ENCODE data around the gene CWC27.
A peak's percentile ranks its signal among the peaks of the same experiment; 100 is the strongest.

The CWC27 gene

DNA sequence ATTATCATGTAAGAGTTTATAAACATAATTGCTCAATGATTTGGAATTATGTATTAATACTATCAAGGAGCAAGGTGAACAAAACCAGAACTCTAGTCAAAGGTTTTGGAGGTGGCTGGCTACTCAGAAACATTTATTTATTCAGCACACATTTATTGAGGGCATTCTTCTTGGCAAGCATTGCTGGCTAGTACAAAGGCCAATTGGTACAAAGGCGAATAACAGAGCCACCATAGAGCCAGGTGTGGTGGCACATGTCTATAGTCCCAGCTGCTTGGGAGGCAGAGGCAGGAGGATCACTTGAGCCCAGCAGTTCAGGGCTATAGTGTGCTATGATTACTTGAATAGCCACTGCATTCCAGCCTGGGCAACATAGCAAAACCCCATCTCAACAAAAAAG, 242.1 kb downstream of the CWC27 start:
- DNase-seq, result no peak

DNA sequence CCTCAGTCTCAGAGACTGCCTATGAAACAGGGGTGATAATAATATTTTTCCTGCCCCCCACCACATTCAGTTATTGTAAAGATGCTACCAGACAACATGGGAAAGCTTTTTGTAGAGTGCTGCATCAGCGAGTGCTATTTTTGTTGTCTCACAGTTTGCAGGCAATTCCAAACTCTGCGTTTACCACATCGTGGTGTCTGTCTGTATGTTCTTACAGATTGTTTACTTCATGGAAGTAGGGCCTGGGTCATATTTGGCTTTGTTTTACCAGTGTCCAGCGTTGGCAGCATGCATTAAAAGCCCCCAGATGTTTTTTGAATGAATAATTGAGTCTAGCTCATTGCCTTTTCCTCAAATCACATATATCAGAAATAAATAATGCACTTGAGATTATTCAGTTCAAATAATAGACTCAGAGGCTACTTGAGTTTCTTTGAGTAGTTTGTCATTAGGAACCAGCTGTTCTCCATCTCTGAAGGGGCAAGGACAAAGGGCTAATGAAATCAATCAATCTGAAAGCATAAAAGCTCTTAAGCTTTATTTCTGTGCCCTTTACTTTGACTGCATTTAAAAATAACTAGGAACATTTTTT, 243.7 kb downstream of the CWC27 start:
- DNase-seq, result no peak

DNA sequence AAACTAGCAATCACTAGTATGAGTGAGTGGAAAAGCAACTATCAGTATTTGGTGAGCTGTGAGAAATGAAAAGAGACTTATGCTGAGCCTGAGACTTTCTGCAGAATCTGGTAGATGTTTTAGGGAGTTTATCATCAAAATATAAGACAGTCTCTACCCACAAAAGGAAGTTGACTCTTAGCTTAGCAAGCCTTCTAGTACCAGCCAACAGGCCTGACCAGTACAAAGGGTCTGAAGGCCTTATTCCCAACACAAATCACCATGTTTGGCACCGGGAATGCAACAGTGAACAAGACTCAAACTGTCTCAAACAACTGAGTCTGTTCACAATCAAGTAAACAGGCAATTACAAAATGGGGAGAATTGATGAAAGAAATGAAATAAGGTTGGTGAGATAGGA, 244.4 kb downstream of the CWC27 start:
- DNase-seq, result no peak

DNA sequence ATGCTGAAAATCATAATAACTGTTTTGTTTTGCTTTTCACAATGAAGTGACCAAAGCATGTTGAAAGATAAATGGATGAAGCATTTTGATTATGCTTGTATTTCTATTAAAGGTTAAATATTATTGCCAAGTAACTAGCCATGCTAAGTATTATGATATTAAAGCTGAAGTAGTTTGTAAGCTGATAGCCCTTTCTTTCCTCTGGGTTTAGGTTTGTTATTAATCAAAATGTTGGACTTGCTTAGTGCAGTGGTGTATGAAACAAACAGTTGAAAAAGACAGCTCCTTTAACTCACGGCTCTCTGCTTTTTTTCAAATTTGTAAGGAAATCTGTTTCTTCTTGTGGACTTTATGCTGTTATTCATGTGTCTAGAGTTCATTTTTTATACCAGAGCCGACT, 246.0 kb downstream of the CWC27 start:
- no peak for DNase-seq

DNA sequence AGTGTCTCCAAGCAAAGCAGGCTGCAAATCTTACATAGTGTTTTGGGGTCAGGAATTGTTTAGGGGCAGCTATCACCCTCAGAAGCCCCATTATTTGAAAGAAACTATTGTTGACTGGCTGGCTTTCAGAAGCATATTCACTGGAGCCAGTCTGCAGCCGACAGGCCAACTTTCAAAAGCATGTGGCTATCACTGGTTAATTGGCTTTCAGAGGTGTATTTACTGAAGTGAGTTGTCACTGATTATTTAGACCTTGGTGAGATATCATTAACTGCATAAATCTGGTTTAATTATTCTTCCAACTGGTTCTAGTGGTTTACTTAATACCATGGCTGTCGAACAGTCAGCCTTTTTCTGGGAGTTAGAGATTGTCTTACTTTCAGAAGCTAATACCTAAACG, 247.0 kb downstream of the CWC27 start:
- DNase-seq, result no peak

DNA sequence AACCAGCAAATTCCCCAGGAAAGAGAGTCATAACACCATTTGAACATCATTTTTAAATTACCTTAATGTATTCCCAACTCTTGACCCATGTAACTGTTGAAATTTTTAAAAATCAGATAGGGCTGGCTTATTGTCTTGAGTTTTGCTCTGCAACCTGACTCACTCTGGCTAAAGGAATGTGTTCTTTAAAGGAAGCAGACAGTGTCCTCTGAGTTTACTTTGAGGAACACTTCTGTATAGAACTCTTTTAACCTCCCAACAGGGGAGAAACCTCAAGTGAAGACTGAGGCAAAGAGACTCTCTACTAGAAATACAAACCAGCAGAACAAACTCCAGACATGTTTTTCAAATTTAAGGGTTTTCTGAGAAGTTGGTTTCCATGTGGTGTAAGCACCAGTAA, 248.9 kb downstream of the CWC27 start:
- no peak for DNase-seq

DNA sequence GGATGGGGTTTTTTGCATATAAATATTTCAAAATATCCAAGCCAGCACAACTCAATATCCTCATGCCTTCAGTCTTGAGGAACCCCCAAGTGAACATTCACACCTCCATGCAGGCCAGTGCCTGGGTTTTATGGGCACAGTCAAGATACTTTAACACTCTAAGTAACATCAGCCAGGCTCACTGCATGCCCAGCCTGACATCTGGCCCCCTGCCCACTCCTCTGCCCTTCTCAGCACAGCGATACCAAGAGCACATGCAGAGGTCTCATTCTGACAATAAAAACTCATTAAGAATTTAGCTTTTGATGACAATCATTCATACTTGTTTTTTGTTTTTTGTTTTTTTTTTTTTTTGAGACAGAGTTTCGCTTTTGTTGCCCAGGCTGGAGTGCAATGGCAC, 250.0 kb downstream of the CWC27 start:
- no peak for DNase-seq

DNA sequence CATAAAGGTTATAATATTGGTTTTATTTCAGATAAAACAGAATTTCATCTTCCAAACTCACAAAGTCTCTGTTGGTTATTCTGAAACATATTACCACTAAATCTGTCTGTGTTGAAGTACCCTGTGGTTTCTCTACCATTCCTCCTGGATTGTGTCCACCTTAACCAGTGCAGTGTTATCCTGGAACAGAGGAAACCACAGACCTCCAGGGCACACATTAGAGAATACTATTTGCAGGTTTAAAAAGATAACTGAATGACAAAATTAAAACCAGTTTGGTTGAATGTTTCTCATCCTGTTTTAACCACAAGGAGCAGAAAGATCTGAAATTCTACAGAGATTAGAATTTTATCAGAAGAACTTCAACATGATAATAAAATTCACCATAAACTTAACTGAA, 251.8 kb downstream of the CWC27 start:
- no peak for DNase-seq

DNA sequence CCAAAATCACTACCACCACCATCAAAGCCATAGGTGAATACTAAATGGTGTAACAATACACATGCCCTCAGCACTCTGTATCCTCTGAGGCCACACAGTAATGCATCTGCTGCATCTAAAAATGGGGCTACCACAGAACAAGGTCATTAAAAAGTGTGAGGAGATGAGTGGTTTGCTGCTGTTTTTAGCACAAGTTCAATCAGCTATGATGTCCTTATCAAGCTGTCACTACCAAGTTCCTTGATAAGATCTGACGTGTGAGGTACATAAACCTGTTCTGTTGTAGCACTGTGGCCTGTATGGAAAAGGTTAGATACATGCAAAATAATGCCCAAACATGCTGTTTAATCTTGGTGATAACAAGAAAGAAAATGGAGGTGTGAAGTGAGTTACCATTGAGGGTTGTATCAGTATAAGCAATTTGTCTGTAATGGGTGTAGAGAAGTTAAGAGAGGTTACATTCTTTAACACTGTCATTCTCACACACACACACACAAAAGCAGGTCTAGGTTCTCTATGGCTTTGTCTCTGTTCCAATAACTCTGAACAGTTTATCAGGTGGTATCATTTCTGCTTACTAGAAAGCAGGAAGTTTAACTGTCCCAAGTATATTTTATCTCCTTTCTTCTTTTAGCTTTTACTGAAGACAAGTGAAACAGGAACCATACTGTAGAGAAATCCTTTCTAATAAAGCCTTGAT, 252.9 kb downstream of the CWC27 start:
- DNase-seq, result no peak

DNA sequence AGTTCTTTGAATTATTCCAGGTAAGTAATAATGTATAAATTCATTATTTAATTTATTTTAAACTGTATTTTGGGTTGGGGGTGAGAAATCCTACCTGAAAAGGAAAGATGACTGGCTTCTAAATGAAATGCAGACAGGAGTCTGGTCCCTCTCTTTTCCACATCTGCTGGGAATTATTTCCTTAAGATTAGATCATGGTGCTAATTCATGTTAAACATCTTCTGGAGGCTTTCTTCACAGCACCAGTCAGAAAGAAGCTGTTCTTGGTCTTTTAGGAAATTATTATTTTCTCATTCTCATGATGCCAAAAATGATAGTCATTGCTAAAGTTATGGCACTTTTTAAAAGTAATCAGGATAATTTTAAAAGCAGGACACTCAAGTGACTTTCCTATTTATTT, 254.2 kb downstream of the CWC27 start:
- DNase-seq, result no peak

DNA sequence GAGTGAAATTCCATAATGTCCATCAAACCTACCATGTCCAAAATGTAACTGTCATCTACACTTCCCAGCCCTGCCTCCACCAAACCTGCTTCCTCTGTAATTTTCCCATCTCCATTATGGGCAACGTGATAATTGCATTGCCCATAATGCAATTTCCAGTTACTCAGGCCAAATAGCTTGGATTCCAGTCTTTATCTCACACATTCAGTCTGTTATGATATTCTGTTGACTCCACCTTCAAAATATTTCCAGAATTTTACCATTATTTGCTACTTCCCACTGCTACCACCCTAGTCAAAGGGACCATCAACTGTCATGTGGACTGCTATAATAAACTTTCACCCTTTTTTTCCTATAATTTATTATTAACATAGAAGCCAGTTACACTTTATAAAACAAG, 256.0 kb downstream of the CWC27 start:
- DNase-seq, result no peak

DNA sequence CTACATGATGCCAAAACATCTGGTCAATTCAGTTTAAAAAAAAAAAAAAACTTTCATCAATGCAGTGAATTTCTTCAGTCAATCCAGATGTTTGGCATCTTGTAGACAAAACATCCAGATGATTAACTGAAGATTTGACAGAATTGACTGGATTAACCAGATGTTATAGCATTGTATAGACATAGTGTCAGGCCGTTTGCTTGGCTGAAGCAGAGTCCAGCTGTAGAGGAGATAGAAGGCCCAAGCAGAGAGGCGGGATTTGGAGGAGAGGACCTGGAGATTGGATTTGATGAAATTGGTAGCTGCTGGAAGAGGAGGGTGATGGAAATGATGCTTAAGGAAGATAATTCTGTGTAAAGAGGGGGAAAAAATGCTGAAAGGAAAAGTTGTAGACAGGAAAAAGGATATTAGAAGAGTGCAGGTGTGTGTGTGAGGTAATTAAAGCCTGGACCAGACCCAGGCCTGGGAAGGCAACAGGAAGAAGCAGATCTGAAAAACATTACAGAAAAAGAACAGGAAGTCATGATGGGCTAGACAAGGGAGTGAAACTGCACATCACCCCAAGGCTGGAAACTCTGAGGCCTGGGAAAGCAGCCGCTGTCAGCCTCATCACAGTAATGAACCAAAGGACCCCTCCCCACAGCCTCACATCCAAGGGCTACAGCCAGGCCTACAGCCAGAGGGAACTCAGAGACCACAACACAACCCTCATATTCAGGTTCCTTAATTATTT, 258.3 kb downstream of the CWC27 start:
- DNase-seq, result peak; percentile 30

DNA sequence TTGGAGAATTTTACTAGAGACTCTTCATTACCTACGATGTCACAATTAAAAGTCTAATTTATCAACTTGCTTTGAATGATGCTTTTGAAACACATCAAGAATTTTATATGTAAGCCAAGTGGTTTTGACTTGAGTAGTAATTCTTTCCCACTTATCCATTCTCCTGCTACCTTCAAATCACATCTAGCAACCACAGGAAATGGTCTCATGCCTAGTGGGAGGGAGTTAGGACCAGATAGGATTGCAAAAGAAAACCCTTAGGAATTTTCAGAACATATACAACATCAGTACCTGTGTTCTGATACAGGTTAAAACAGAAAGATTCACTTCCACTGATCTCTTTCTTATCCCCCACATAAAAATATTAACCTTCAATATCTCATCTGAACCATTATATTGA, 260.4 kb downstream of the CWC27 start:
- DNase-seq, result no peak

DNA sequence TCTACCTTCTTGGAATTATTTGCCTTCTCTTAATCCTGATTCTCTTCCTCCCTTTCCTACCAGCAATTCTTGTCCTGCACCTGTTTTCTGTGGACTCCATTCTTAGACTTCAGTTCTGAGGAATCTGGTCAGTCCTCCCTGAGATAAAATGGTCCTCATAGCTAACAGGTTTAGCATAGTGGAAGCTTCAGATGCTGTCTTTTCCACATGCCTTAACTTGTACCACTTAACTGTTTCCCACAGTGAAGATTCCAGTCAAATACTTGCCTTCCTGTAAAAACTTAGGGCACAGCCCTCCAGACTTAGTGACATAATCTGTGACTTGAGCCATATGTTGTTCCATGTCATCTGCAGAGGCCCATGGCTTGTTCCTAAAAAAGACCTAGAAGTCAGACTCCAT, 261.3 kb downstream of the CWC27 start:
- no peak for DNase-seq

DNA sequence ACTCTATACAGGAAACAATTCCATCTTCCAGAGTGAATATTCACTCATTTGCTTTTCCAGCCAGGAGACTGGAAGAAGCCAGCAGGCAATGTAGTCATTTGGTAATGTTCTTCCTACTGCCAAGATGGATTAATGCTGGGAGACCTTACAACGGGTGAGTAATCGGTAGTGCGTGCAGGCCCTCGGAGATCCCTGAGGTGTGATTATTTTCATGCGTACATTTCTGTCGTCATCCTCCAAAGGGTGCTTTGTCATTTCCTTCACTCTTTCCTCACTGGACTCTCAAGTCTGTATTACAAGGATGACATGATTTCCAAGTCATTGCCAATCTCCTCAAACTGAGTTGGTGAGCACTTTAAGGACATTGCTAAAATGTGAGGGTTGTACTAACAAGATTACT, 263.5 kb downstream of the CWC27 start:
- DNase-seq, result no peak

DNA sequence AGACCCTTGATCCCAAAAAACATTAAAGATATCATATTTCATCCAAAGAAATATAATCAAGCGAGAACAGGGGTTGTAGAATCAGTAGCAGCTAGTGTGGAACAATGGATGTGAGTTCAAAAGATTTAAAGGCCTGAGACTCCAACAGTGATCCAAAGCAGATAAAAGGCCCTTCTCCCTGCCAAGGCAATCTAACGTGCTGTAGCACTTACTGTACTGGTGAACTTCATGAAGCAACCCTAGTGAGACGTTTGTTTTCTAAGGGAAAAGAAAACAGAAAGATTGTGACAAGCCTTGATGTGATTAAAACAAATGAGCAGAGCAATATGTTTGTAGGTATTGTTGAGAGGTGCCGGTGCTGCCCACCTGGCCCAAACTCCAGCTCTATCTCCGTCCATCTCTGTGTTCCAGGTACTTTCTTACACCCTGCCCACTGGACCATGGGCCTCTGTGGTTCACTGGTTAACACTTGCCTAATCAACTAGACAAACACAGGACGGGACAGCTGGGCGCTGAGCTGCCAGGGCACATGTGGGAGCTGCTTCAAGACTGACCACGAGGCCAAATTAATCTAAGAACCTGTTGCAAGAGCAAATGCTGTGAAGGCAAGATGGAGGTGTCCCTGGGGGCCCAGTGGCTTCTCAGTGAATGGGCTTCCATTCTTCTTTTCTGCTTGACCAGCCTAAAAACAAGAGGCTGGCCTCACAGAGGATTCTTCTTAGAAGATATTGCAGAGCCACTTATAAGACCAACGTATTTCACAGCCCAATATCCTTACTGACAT, 265.5 kb downstream of the CWC27 start:
- no peak for DNase-seq

DNA sequence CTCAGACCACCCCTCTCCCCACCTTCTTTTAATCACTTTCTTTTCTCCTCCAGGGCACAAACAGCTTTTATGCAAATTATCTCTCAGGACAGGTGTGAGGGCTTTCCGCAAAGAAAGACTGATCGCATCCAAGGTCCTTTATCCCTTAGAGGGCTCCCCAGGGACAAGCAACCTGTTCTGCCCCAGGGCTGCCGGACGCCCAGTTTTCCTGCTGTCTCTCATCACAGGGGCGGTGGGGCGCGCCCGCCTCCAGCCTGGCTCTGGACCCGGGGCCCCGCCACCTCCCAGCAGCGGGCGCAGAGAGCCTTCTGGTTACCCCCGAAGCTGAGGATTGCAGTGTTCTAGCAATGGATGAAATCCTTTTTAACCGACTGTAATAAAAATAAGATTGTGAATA, 266.1 kb downstream of the CWC27 start:
- DNase-seq, result no peak

DNA sequence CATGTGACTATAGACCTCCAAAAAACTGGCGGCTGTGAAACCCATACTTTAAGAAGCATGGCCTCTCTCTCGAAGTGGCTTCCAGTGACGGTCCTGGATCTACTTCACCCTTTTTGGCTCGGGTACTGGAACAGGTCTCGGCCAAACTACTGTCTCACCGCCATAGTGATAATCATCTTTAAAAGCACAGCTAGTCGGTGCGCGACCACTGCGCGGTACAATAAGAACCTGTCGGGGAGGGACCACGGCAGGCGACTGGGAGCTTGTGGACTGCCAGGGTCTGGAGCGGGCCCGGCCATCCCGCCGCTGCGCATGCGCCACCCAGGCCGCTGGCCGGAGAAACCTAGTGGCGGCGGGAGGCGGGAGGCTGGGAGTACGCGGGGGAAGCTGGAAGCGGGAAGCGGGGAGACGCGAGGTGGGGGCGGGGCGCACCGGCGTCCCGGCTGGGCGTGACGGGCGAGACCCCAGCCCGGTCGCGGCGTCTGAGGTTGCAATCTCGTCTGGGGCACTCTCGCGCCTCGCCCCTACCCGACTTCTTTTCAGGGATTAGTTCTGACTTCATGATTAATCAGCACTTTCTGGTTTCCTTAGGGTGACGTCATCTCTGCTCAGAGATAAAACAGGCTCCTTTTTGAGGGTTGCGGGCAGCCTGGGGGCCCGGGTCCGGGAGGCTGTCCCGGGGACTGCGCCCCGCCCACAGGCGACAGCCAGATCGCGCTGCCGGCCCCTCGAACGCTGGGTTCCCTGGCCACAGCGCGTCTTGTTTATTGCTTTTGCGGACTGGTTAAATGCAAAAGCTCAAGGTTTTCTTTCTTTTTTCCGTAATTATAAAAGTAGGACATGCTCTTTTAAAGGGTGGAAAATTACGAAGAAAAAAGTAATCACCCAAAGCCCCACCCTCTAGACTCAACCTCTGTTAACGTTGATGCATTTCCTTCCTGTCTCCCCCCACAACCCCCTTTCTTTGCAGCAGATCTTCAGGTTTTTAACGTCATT, 266.8 kb downstream of the CWC27 start:
- DNase-seq, result peak; percentile 86

DNA sequence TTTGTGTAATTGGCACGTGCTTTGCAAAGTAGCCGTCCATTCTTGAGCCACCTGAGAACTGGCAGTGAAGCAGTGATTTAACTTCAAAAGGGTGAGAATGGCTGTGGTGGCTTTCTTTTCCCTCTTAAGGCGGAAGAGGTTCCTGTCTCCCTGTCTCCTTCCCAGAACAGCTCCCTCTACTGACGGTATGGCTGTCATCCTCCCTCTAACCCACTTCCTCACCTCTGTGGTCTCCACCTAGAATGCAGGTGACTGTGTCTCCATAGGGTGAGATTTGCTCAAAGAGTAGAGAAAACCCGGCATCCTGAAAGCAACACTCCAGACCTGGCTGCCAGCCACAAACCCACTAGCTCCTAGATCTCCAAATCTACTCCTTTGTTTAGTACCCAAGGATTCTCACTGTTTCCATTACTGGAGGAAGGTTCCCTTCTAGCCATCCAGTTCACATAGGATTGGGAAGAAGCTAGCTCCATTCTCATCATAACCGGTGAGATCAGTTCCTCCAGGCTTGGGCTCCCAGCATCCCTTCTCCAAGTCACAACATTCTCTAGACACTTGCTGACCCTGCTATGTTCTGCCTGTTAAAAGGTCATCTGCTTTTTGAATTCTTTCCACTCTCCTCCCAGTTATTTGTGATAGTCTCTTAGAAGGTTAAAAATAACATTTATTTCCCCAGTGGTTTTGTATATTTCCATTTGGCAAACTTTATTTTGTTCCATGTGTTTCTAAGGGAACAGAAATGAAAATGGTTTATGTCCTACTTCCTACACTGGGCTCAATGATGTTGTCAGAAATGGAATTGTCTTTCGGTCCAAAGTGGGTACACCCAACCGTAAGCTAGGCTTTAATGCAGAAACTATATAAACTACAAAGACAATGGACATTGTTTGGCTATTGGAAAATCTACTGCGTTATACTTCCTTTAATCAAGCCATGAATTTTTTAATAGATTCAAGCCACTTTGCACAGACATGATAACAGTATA, 269.4 kb downstream of the CWC27 start:
- no peak for DNase-seq

DNA sequence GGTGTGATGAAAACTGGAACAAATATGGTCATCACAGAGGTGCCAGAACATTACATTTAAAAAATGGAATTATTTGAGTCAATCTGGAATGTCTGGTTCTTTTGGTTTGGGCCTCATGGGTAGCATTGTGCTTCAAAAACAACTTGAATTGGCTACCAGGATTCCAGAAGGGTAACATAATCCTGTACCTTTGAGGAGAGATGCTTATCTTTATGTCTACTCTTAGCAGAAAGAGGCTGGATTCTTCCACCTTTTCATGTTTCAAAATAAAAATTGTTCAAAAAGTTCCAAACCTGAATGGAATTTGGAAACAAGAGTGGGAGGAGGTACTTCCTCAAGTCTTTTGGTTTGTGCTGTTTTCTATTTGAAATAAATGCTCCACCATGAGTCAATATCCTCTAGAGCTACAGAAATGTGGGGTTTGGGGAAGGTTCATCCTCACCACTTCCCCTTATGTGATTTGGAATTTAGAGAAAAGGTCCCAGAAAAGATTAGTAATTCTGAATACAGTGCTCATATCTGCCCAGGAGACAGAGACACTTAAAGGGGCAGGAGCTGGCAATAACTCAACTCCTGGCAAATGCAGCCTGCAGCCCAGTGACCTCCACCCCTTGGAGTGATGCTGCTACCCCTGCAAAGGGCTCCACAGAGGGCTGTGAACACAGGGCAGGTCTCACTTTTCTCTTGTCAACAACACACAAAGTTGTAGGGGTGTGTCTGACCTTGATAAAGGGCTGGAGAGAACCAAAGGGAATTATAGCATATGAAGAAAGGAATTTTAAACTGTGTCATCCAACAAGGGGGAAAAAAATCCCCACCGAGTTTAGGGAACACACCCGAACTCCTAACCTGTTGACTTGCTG, 272.8 kb downstream of the CWC27 start:
- DNase-seq, result no peak
